NCI-H128 (cell line): ENCODE results near the gene COQ10A.
"Not testable (repeated sequence)": the region's sequence is repeated elsewhere in the genome, so short reads cannot be mapped to it uniquely, and the experiment has no call there.

Experiments used
- DNase-seq: peaks from one replicate; lab custom pipeline; 2025; ENCODE audit not compliant: unreplicated experiment; lab: John Stamatoyannopoulos, UW

COQ10A gene

GRCh38 chr12:56242986-56243385 is 23.8 kb upstream of the COQ10A start:
- DNase-seq: no peak

- no peak for DNase-seq
These were observed 23.0 kb upstream of the COQ10A start for GRCh38 chr12:56243731-56244181.

- DNase-seq: no peak
These were observed 22.2 kb upstream of the COQ10A start for GRCh38 chr12:56244494-56244893.

- no peak for DNase-seq
These were observed 18.8 kb upstream of the COQ10A start for GRCh38 chr12:56247923-56248322.

GRCh38 chr12:56248711-56249110 is 18.0 kb upstream of the COQ10A start:
- DNase-seq: no peak

- DNase-seq: no peak
These were observed 14.1 kb upstream of the COQ10A start for GRCh38 chr12:56252649-56253048.

- DNase-seq: no peak
These were observed 13.7 kb upstream of the COQ10A start for GRCh38 chr12:56253091-56253490.

GRCh38 chr12:56255671-56256070 is 11.1 kb upstream of the COQ10A start:
- DNase-seq: no peak

- no peak for DNase-seq
These were observed 10.3 kb upstream of the COQ10A start for GRCh38 chr12:56256326-56256960.

GRCh38 chr12:56257071-56257470 is 9.7 kb upstream of the COQ10A start:
- DNase-seq: no peak

- DNase-seq: peak; percentile 17
These were observed 9.2 kb upstream of the COQ10A start for GRCh38 chr12:56257491-56258067.

GRCh38 chr12:56258068-56258819 is 8.5 kb upstream of the COQ10A start, which contains the start of gene ANKRD52:
TSS of gene ANKRD52 (minus strand) at chr12:56258384. CDS start at chr12:56258269, 115 bp downstream.
- DNase-seq: peak; percentile 38

- DNase-seq: no peak
These were observed 7.9 kb upstream of the COQ10A start for GRCh38 chr12:56258820-56259183.

- no peak for DNase-seq
These were observed 6.4 kb upstream of the COQ10A start for GRCh38 chr12:56260380-56260779.

- no peak for DNase-seq
These were observed 5.8 kb upstream of the COQ10A start for GRCh38 chr12:56260921-56261320.

- DNase-seq: no peak
These were observed 5.1 kb upstream of the COQ10A start for GRCh38 chr12:56261503-56262232.

GRCh38 chr12:56262955-56263354 is 3.8 kb upstream of the COQ10A start:
- DNase-seq: not testable (repeated sequence)

GRCh38 chr12:56266068-56266692 is 562 bp upstream of the COQ10A start:
- not testable (repeated sequence) for DNase-seq

- no peak for DNase-seq
These were observed 815 bp downstream of the COQ10A start for GRCh38 chr12:56267443-56268071.

GRCh38 chr12:56271031-56271430 is 4.3 kb downstream of the COQ10A start:
- DNase-seq: no peak

GRCh38 chr12:56272468-56272867 is 5.7 kb downstream of the COQ10A start:
- not testable (repeated sequence) for DNase-seq
